HepG2 (cell line): ENCODE measurements around the gene GCLM. TPM values are rescaled to one million over a fixed set of nuclear protein-coding genes. Genes with fewer than 3 reads are reported as not detected.
A peak's percentile ranks its signal among the peaks of the same experiment; 100 is the strongest.

Experiments
- ASH2L ChIP-seq: fragments of 300-600, 200-600 bp; sonication (generic); IDR thresholded peaks from 2 replicates; pipeline ENCODE4 v1.7.0; 2017; ENCODE audit warnings: low read depth, mild to moderate bottlenecking, moderate library complexity, mixed read lengths, low read length; ENCODE audit not compliant: insufficient read length
- BRF2 ChIP-seq: sonication (generic); formaldehyde crosslinking; IDR thresholded peaks from 2 replicates; pipeline ENCODE4 v1.8.1; 2022; ENCODE audit warnings: mild to moderate bottlenecking, missing genetic modification reagents
- FOXJ3 ChIP-seq: sonication (generic); formaldehyde crosslinking; IDR thresholded peaks from 2 replicates; pipeline ENCODE4 v1.4.0; 2020; ENCODE audit warnings: missing genetic modification reagents, mild to moderate bottlenecking, borderline replicate concordance
- FOXO1 ChIP-seq: sonication (generic); formaldehyde crosslinking; IDR thresholded peaks from 2 replicates; pipeline ENCODE4 v1.4.0; 2020; ENCODE audit warnings: missing genetic modification reagents
- GATAD2A ChIP-seq: IDR thresholded peaks from 2 replicates; pipeline ENCODE4 v1.6.1; 2016
- HDAC2 ChIP-seq: sonication (generic); formaldehyde crosslinking; IDR thresholded peaks from 2 replicates; pipeline ENCODE4 v1.4.0; 2020; ENCODE audit warnings: missing genetic modification reagents
- JDP2 ChIP-seq: sonication (generic); formaldehyde crosslinking; IDR thresholded peaks from 2 replicates; pipeline ENCODE4 v1.8.1; 2022; ENCODE audit warnings: missing genetic modification reagents, borderline replicate concordance
- NCOR1 ChIP-seq: fragments of 200-600 bp; sonication (generic); IDR thresholded peaks from 2 replicates; pipeline ENCODE4 v1.7.0; 2017; ENCODE audit warnings: antibody characterized with exemption, low read length, borderline replicate concordance
- ONECUT2 ChIP-seq: sonication (generic); formaldehyde crosslinking; IDR thresholded peaks from 2 replicates; pipeline ENCODE4 v1.4.0; 2020; ENCODE audit warnings: missing genetic modification reagents
- POLR2AphosphoS2 ChIP-seq: IDR thresholded peaks from 2 replicates; pipeline ENCODE4 v1.6.1; 2011; ENCODE audit warnings: low read depth, low read length, improper control_type of control experiment
- RBM39 ChIP-seq: fragments of 200-400 bp; formaldehyde crosslinking; IDR thresholded peaks from one replicate; pipeline ENCODE4 v1.6.1; 2018; ENCODE audit warnings: antibody characterized with exemption, mild to moderate bottlenecking, low read depth, low read length; ENCODE audit not compliant: poor library complexity, severe bottlenecking
- SOX13 ChIP-seq, 3 experiments: fragments of 450-650 bp in 1 of 3; sonication (generic) in 1 of 3; formaldehyde crosslinking in 1 of 3; IDR thresholded peaks in 2 of 3; conservative IDR thresholded peaks in 1 of 3; 2 replicates each; pipeline versions ENCODE4 v1.5.0 to v1.6.1; 2016 to 2020; ENCODE audit warnings: antibody characterized with exemption in 1 of 3, mild to moderate bottlenecking in 1 of 3, missing compliant biosample characterization in 1 of 3, missing genetic modification reagents in 1 of 3, moderate library complexity in 1 of 3
- SP140L ChIP-seq: sonication (generic); formaldehyde crosslinking; IDR thresholded peaks from 2 replicates; pipeline ENCODE4 v1.4.0; 2020; ENCODE audit warnings: missing genetic modification reagents, borderline replicate concordance
- TARDBP ChIP-seq: sonication (generic); formaldehyde crosslinking; IDR thresholded peaks from 2 replicates; pipeline ENCODE4 v1.8.0; 2022; ENCODE audit warnings: mild to moderate bottlenecking, missing genetic modification reagents
- XBP1 ChIP-seq: sonication (generic); formaldehyde crosslinking; IDR thresholded peaks from 2 replicates; pipeline ENCODE4 v1.5.0; 2020; ENCODE audit warnings: missing genetic modification reagents
- ZMYM3 ChIP-seq: sonication (generic); formaldehyde crosslinking; IDR thresholded peaks from 2 replicates; pipeline ENCODE4 v1.5.1; 2020; ENCODE audit warnings: mild to moderate bottlenecking, missing genetic modification reagents
- ZNF331 ChIP-seq: sonication (generic); formaldehyde crosslinking; IDR thresholded peaks from 2 replicates; pipeline ENCODE4 v1.4.0; 2020; ENCODE audit warnings: missing genetic modification reagents
- ZNF503 ChIP-seq: sonication (generic); formaldehyde crosslinking; IDR thresholded peaks from 2 replicates; pipeline ENCODE4 v1.4.0; 2020; ENCODE audit warnings: missing genetic modification reagents
- polyA plus RNA-seq, 8 experiments: library from polyadenylated mRNA; depleted of rRNA in 3 of 8; stranded (reverse) in 7 of 8; unstranded in 1 of 8; fragments of >200 nt; fragmentation: Illumina TruSeq in 4 of 8; extraction: Trizol in 4 of 8; gene quantifications; 2 replicates each; pipeline versions ENCODE4 v1.2.1 to v1.2.3, GENCODE V29; 2011 to 2016; ENCODE audit warnings: low read depth in 4 of 8, missing spikeins in 1 of 8, mixed read lengths in 1 of 8; ENCODE audit not compliant: insufficient read depth in 1 of 8
- total RNA-seq, 5 experiments: library from RNA; depleted of rRNA; stranded (reverse); fragments of >200 nt; fragmentation: Illumina TruSeq; extraction: Trizol; gene quantifications; 2 replicates each; pipeline ENCODE4 v1.2.3, GENCODE V29; 2016; ENCODE audit warnings: low read depth in 1 of 5
- TF ChIP-seq, protein P1 (sequence below), 2 experiments: sonication (generic) in 1 of 2; formaldehyde crosslinking in 1 of 2; IDR thresholded peaks; 2 replicates each; pipeline versions ENCODE4 v1.5.1 to v1.6.1; 2011 to 2020; ENCODE audit warnings: borderline replicate concordance in 1 of 2, low read depth in 1 of 2, low read length in 1 of 2, mild to moderate bottlenecking in 1 of 2, missing genetic modification reagents in 1 of 2, moderate library complexity in 1 of 2
- TF ChIP-seq, protein P2 (sequence below): sonication (generic); formaldehyde crosslinking; IDR thresholded peaks from 2 replicates; pipeline ENCODE4 v1.4.0; 2020; ENCODE audit warnings: missing genetic modification reagents

Gene GCLM
- total and polyA plus RNA-seq, 2 of the 13 experiments (the other 11 are each of a cell fraction or from before 2014, with no cell fraction given): 8.7 to 29.9 TPM

DNA sequence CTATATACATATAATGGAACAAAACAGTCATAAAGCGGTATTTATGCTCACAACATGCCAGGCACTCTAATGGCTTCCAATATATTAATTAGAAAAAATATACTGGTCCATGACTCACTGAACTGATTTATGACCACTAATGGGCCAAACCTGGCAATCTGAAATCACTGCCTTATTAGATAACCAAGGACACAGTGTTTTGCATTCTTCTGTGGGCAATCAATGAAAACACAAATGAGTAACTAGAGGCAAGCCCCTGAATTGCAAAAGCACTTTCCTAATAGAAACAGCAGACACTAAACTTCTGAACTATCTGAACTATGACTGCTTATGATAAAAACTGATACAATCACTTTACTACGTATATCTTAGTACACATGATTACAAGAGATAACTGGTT lies 3.5 kb downstream of the GCLM start (continued):
- TF ChIP-seq, protein P1, sequence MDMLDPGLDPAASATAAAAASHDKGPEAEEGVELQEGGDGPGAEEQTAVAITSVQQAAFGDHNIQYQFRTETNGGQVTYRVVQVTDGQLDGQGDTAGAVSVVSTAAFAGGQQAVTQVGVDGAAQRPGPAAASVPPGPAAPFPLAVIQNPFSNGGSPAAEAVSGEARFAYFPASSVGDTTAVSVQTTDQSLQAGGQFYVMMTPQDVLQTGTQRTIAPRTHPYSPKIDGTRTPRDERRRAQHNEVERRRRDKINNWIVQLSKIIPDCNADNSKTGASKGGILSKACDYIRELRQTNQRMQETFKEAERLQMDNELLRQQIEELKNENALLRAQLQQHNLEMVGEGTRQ (IDR thresholded peaks at IDR 0.05; ENCODE audit: low read depth, low read length): no peak
- TF ChIP-seq, protein P1 (CRISPR knock-in tag; IDR thresholded peaks at IDR 0.05; ENCODE audit: borderline replicate concordance): no peak
- TF ChIP-seq ONECUT2 (CRISPR knock-in tag): peak; percentile 87
- peak; percentile 37; the same call in 1 of the 2 replicates for TF ChIP-seq ZNF331 (CRISPR knock-in tag)
- no peak for TF ChIP-seq SP140L
- no peak for TF ChIP-seq BRF2 (CRISPR knock-in tag)
- TF ChIP-seq XBP1 (CRISPR knock-in tag): no peak
- peak; percentile 88; the same call in 1 of the 2 replicates for TF ChIP-seq FOXO1 (CRISPR knock-in tag)
- TF ChIP-seq JDP2 (CRISPR knock-in tag): no peak
- TF ChIP-seq, protein P2, sequence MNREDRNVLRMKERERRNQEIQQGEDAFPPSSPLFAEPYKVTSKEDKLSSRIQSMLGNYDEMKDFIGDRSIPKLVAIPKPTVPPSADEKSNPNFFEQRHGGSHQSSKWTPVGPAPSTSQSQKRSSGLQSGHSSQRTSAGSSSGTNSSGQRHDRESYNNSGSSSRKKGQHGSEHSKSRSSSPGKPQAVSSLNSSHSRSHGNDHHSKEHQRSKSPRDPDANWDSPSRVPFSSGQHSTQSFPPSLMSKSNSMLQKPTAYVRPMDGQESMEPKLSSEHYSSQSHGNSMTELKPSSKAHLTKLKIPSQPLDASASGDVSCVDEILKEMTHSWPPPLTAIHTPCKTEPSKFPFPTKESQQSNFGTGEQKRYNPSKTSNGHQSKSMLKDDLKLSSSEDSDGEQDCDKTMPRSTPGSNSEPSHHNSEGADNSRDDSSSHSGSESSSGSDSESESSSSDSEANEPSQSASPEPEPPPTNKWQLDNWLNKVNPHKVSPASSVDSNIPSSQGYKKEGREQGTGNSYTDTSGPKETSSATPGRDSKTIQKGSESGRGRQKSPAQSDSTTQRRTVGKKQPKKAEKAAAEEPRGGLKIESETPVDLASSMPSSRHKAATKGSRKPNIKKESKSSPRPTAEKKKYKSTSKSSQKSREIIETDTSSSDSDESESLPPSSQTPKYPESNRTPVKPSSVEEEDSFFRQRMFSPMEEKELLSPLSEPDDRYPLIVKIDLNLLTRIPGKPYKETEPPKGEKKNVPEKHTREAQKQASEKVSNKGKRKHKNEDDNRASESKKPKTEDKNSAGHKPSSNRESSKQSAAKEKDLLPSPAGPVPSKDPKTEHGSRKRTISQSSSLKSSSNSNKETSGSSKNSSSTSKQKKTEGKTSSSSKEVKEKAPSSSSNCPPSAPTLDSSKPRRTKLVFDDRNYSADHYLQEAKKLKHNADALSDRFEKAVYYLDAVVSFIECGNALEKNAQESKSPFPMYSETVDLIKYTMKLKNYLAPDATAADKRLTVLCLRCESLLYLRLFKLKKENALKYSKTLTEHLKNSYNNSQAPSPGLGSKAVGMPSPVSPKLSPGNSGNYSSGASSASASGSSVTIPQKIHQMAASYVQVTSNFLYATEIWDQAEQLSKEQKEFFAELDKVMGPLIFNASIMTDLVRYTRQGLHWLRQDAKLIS (CRISPR knock-in tag): no peak
- TF ChIP-seq POLR2AphosphoS2: no peak
- peak; percentile 31 for TF ChIP-seq ASH2L
- peak; percentile 92 for TF ChIP-seq GATAD2A (CRISPR knock-in tag)
- TF ChIP-seq SOX13 (IDR thresholded peaks at IDR 0.05): no peak
- peak in 1 of 2 experiments; percentile 69; a peak in 2 of 4 replicates for TF ChIP-seq SOX13 (CRISPR knock-in tag; conservative IDR thresholded peaks at IDR 0.05 in 1 of 2, IDR thresholded peaks at IDR 0.05 in 1 of 2)
- peak; percentile 36; the same call in 1 of the 2 replicates for TF ChIP-seq NCOR1
- TF ChIP-seq RBM39: no peak
- no peak for TF ChIP-seq ZMYM3 (CRISPR knock-in tag)
- peak; percentile 67; the same call in 1 of the 2 replicates for TF ChIP-seq FOXJ3 (CRISPR knock-in tag)
- no peak for TF ChIP-seq ZNF503 (CRISPR knock-in tag)
- 0 out of 2 replicates have a peak, but pooled peaks have one; percentile 26 for TF ChIP-seq TARDBP (CRISPR knock-in tag)
- peak; percentile 63 for TF ChIP-seq HDAC2 (CRISPR knock-in tag)
